ENCODE results near the gene RNH1.

DNA sequence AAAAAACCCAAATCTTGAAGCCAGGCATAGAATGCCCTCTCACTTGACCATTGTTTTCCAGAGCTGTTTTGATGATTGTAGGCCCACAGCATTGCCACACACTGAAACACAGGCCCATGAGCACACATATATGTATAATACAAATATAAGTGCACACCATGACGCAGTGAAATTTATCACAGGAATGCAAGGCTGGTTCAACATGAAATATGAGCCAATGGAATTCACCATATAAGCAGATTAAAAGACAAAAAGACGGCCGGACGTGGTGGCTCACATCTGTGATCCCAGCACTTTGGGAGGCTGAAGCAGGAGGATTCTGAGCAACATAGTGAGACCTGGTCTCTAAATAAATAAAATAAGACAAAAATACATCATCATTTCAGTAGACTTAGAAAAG lies 9.4 kb upstream of the RNH1 start:
- TF ChIP-seq, protein P1, sequence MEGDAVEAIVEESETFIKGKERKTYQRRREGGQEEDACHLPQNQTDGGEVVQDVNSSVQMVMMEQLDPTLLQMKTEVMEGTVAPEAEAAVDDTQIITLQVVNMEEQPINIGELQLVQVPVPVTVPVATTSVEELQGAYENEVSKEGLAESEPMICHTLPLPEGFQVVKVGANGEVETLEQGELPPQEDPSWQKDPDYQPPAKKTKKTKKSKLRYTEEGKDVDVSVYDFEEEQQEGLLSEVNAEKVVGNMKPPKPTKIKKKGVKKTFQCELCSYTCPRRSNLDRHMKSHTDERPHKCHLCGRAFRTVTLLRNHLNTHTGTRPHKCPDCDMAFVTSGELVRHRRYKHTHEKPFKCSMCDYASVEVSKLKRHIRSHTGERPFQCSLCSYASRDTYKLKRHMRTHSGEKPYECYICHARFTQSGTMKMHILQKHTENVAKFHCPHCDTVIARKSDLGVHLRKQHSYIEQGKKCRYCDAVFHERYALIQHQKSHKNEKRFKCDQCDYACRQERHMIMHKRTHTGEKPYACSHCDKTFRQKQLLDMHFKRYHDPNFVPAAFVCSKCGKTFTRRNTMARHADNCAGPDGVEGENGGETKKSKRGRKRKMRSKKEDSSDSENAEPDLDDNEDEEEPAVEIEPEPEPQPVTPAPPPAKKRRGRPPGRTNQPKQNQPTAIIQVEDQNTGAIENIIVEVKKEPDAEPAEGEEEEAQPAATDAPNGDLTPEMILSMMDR (IDR thresholded peaks at IDR 0.05; ENCODE audit: low read depth, low read length) = no peak
- TF ChIP-seq POLR2A (IDR thresholded peaks at IDR 0.05; ENCODE audit: extremely low read depth, insufficient read length) (no peak), MYC (IDR thresholded peaks at IDR 0.05; ENCODE audit: low read depth, low read length) (no peak)
- TF ChIP-seq, protein P2, sequence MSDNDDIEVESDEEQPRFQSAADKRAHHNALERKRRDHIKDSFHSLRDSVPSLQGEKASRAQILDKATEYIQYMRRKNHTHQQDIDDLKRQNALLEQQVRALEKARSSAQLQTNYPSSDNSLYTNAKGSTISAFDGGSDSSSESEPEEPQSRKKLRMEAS (IDR thresholded peaks at IDR 0.05; ENCODE audit: low read depth, low read length) = no peak
